Astrocyte (in vitro differentiated cells and primary cell): ENCODE data around the gene HOXA5. TPM values are rescaled to one million over a fixed set of nuclear protein-coding genes. Genes with fewer than 3 reads are reported as not detected.

Source experiments
- DNase-seq: peaks from one replicate; pipeline ENCODE4 v3.0.0-alpha.2; 2010; ENCODE audit warnings: low read depth
- FAIRE-seq: peaks from 2 replicates; lab custom pipeline; 2011; peaks lifted over from hg19 to GRCh38; lab: Jason Lieb, UNC
- H2AFZ ChIP-seq: 2 replicates; pipeline ENCODE4 v1.6.0; 2012; ENCODE audit warnings: low read depth, low read length, inconsistent platforms
- H3K27ac ChIP-seq: 2 replicates; pipeline ENCODE4 v1.5.1; 2011; ENCODE audit warnings: low read depth, low read length, inconsistent platforms
- H3K27me3 ChIP-seq: 2 replicates; pipeline ENCODE4 v1.6.0; 2011; ENCODE audit warnings: low read length, inconsistent platforms; ENCODE audit not compliant: insufficient read depth
- H3K36me3 ChIP-seq: 2 replicates; pipeline ENCODE4 v1.5.1; 2011; ENCODE audit warnings: low read length, inconsistent platforms; ENCODE audit not compliant: insufficient read depth
- H3K4me1 ChIP-seq: 2 replicates; pipeline ENCODE4 v1.5.1; 2011; ENCODE audit warnings: low read length, inconsistent platforms; ENCODE audit not compliant: insufficient read depth
- H3K4me2 ChIP-seq: 2 replicates; pipeline ENCODE4 v1.6.0; 2012; ENCODE audit warnings: low read length, inconsistent platforms
- H3K4me3 ChIP-seq: 2 replicates; pipeline ENCODE4 v1.5.1; 2011; ENCODE audit warnings: low read depth, mild to moderate bottlenecking, low read length, inconsistent platforms; ENCODE audit not compliant: insufficient read depth
- H3K79me2 ChIP-seq: 2 replicates; pipeline ENCODE4 v1.6.0; 2012; ENCODE audit warnings: mild to moderate bottlenecking, low read length, inconsistent platforms; ENCODE audit not compliant: insufficient read depth
- H3K9ac ChIP-seq: 2 replicates; pipeline ENCODE4 v1.6.0; 2012; ENCODE audit warnings: mild to moderate bottlenecking, low read length, inconsistent platforms
- H3K9me3 ChIP-seq: 2 replicates; pipeline ENCODE4 v1.5.1; 2012; ENCODE audit warnings: low read depth, mild to moderate bottlenecking, low read length, inconsistent platforms; ENCODE audit not compliant: insufficient read depth
- H4K20me1 ChIP-seq: 2 replicates; pipeline ENCODE4 v1.6.0; 2012; ENCODE audit warnings: low read length, inconsistent platforms; ENCODE audit not compliant: insufficient read depth
- H3K27ac Mint-ChIP-seq: one replicate; pipeline ENCODE4 v1.8.0; 2021; ENCODE audit warnings: mild to moderate bottlenecking, mixed read lengths; ENCODE audit not compliant: unreplicated experiment
- H3K27me3 Mint-ChIP-seq: one replicate; pipeline ENCODE4 v1.8.0; 2021; ENCODE audit warnings: low read depth, mixed read lengths; ENCODE audit not compliant: unreplicated experiment
- H3K36me3 Mint-ChIP-seq: one replicate; pipeline ENCODE4 v1.8.0; 2021; ENCODE audit warnings: low read depth, mixed read lengths; ENCODE audit not compliant: unreplicated experiment
- H3K4me1 Mint-ChIP-seq: one replicate; pipeline ENCODE4 v1.8.0; 2021; ENCODE audit warnings: low read depth, mixed read lengths; ENCODE audit not compliant: unreplicated experiment
- H3K4me3 Mint-ChIP-seq: one replicate; pipeline ENCODE4 v1.8.0; 2021; ENCODE audit warnings: mild to moderate bottlenecking, moderate library complexity, mixed read lengths; ENCODE audit not compliant: unreplicated experiment
- H3K9me3 Mint-ChIP-seq: one replicate; pipeline ENCODE4 v1.8.0; 2021; ENCODE audit warnings: mild to moderate bottlenecking, mixed read lengths; ENCODE audit not compliant: unreplicated experiment
- CTCF ChIP-seq: IDR thresholded peaks from 2 replicates; pipeline ENCODE4 v1.5.1; 2011; ENCODE audit warnings: low read depth, mild to moderate bottlenecking, inconsistent platforms, low read length, moderate library complexity; ENCODE audit not compliant: insufficient read depth
- EZH2 ChIP-seq: IDR thresholded peaks from 2 replicates; pipeline ENCODE4 v1.6.1; 2012; ENCODE audit warnings: mild to moderate bottlenecking, low read length, inconsistent platforms; ENCODE audit not compliant: insufficient read depth
- total RNA-seq: library from RNA; stranded (reverse); gene quantifications from 2 replicates; pipeline ENCODE4 v1.2.1, GENCODE V29; 2021

The HOXA5 gene
- total RNA-seq, 1 donor from 2014 or later = not detected

- no peaks in the 10 kb centered on the region for H3K36me3 ChIP-seq
- Mint-ChIP-seq H3K4me3 (no peak overlapping the region), H3K27ac (no peak overlapping the region), H3K4me1 (no peaks in the 10 kb centered on the region), H3K27me3 (peaks cover 78% of the 10 kb centered on the region), H3K9me3 (peaks cover 29% of the 10 kb centered on the region), H3K36me3 (no peaks in the 10 kb centered on the region)
- no peak for DNase-seq
- peaks cover 8% of the 10 kb centered on the region for H3K9me3 ChIP-seq
- H3K79me2 ChIP-seq = no peaks in the 10 kb centered on the region
- H3K27ac ChIP-seq = no peak overlapping the region
- H3K27me3 ChIP-seq = peaks cover 94% of the 10 kb centered on the region
- TF ChIP-seq EZH2 (no peak), CTCF (no peak)
- no peak for FAIRE-seq
- H2AFZ ChIP-seq = no peak overlapping the region
- no peak overlapping the region for H3K4me2 ChIP-seq
- no peak overlapping the region for H3K4me3 ChIP-seq
- no peaks in the 10 kb centered on the region for H4K20me1 ChIP-seq
- peaks cover 8% of the 10 kb centered on the region for H3K4me1 ChIP-seq
- H3K9ac ChIP-seq = no peak overlapping the region
These were observed 34.4 kb upstream of the HOXA5 start for GRCh38 chr7:27177795-27178320.

- no peak overlapping the region for H3K4me2 ChIP-seq
- no peak overlapping the region for H3K27ac ChIP-seq
- peaks cover 94% of the 10 kb centered on the region for H3K27me3 ChIP-seq
- H3K4me3 ChIP-seq = no peak overlapping the region
- no peak overlapping the region for H3K9ac ChIP-seq
- no peak overlapping the region for H3K4me3 Mint-ChIP-seq
- peaks cover 8% of the 10 kb centered on the region for H3K4me1 ChIP-seq
- no peaks in the 10 kb centered on the region for H3K4me1 Mint-ChIP-seq
- peaks cover 77% of the 10 kb centered on the region for H3K27me3 Mint-ChIP-seq
- peaks cover 10% of the 10 kb centered on the region for H3K9me3 ChIP-seq
- no peaks in the 10 kb centered on the region for H3K36me3 ChIP-seq
- TF ChIP-seq CTCF (no peak), EZH2 (no peak)
- H3K27ac Mint-ChIP-seq = no peak overlapping the region
- H4K20me1 ChIP-seq = peaks cover 3% of the 10 kb centered on the region
- no peaks in the 10 kb centered on the region for H3K79me2 ChIP-seq
- DNase-seq (no peak), FAIRE-seq (no peak)
- peaks cover 28% of the 10 kb centered on the region for H3K9me3 Mint-ChIP-seq
- no peak overlapping the region for H2AFZ ChIP-seq
- H3K36me3 Mint-ChIP-seq = no peaks in the 10 kb centered on the region
These were observed 33.7 kb upstream of the HOXA5 start for GRCh38 chr7:27176962-27177794.

- Mint-ChIP-seq H3K27me3 (peaks cover 77% of the 10 kb centered on the region), H3K9me3 (peaks cover 33% of the 10 kb centered on the region), H3K4me1 (no peaks in the 10 kb centered on the region), H3K4me3 (no peak overlapping the region), H3K36me3 (no peaks in the 10 kb centered on the region), H3K27ac (no peak overlapping the region)
- DNase-seq = no peak
- Histone ChIP-seq H3K9me3 (peaks cover 10% of the 10 kb centered on the region), H3K4me1 (peaks cover 8% of the 10 kb centered on the region), H3K27me3 (peaks cover 95% of the 10 kb centered on the region), H3K27ac (no peak overlapping the region), H3K36me3 (no peaks in the 10 kb centered on the region), H3K4me2 (no peak overlapping the region), H4K20me1 (peaks cover 6% of the 10 kb centered on the region), H3K79me2 (no peaks in the 10 kb centered on the region), H2AFZ (no peak overlapping the region), H3K4me3 (no peak overlapping the region), H3K9ac (no peak overlapping the region)
- TF ChIP-seq EZH2 (no peak), CTCF (no peak)
- no peak for FAIRE-seq
These were observed 33.0 kb upstream of the HOXA5 start for GRCh38 chr7:27176524-27176845.
